ENCODE measurements around the gene ABHD11.
"Not testable (repeated sequence)": the region's sequence is repeated elsewhere in the genome, so short reads cannot be mapped to it uniquely, and the experiment has no call there.

ABHD11 gene

DNA sequence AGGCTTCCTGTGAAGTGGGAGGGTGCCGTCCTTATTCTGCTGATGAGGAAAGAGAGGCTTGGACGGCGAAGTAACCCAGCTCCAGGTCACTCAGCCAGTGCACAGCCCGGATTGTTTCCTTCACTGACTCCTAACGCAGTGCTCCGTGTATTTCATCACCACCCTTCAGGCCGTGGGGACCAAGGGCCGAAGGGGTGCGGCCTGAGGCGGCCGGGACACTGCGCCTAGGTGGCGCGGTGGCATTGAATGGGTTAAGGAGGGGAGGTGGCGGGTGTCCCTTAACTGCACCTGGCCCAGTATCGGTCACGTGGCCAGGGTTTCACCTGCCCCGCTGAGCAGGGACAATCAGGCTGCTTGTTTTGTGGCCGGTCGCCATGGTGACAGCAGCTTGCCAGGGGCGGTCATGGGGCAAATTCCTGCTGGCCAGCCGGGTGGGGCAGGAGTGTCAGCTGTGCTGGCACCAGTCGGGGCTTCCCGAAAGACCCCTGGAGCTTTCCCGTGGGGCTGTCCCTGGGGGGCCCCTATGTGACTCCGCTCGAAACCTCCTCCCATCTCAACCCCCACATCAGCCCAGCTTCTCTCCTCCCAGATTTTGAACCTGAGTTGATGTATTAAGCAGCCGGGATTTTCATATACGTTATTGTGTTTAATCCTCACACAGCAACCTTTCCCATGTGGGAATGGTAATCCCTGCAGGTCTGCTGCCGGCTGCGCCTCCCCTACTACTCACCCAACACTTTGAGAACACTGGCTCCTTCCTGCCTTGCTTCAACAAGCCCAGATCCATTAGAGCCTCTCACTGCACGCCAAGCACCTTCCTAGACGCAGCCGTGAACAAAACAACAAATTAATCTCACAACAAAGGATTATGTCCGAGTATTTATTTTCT, 4.4 kb upstream of the ABHD11 start:
- peak; percentile 95 for DNase-seq

DNA sequence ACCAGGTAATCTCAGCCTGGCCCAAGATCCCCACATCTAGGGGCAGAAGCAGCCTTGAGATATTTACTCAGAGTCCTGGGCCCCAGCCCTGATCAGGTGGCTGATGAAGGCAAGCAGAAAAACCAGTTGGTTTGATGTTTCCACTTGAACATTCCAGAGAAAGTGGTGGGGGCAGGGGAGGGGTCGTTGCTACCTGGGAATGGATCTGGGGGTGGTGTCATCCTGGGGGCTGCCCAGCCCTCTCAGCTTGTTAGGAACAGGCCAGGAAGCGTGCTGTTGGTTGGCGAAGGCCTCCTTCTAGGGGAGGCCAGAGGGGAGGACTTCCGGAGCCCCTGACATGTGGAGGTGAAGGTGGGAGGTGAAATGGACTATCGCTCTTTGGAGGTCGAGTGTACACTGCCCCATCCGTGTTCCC, 3.7 kb upstream of the ABHD11 start:
- DNase-seq: peak; percentile 75

DNA sequence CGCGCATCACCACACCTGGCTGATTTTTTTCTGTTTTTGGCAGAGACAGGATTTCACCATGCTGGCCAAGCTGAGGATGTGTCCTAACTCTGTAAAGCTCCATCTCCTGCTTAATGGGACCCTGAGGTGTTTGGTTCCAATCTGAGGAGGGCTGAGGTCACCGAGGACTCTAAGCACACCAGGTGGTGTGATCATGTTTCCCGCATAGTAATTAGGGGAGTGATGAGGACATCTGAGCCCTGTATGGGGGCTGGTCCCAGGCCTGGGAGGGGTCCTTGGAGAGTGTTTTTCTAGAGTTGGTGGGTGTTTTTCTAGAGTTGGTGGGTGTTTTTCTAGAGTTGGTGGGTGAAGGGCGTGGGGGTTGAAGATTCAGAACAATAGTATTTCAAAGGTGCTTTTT, 3.0 kb upstream of the ABHD11 start:
- DNase-seq: peak; percentile 83

DNA sequence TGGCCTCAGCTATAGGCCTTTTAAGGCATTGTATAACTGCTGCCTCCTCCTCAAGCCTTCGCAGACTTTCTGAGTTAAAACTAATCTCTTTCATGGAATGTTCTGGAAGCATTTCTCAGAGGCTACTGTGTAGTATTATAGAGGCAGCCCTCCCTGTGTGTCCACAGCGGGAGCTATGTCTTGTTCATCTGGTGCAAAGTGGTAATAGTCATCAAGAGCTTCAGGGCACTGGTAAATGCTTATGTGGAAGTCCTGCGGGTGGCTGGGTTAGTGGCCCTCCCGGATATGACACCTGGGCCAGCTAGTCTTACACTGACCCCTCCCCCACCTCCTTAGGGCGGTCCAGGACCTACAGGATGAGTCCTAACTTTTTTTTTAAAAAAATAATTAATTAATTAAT, 2.2 kb upstream of the ABHD11 start:
- peak; percentile 26 for DNase-seq

DNA sequence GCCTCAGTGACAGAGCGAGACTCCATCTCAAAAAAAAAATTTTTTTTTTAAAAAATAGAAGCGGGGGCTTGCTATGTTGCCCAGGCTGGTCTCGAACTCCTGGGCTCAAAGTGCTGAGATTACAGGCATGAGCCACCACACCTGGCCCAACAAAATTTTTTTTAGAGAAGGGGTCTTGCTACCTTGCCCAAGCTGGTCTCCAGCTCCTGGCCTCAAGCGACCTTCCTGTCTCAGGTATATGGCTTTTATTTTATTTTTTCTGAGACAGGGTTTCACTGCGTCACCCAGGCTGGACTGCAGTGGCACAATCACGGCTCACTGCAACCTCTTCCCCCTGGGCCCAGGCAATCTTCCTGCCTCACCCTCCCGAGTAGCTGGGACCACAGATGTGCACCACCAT, 1.6 kb upstream of the ABHD11 start:
- no peak for DNase-seq

DNA sequence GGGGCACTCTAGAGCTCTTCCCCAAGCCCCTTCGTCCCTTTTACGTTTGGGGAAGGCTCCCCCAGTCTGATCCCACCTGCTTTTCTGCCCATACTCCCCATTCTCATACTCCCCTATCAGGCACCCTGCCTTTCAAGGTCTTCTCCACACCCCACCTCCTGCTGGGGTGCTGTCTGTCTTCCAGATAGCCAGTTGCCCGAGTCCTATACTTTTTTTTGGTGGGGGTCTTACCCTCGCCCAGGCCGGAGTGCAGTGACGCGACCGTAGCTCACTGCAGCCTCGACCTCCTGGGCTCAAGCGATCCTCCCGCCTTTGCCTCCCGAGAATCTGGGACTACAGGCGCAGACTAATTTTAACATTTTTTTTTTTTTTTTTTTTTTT, 775 bp upstream of the ABHD11 start:
- no peak for DNase-seq

DNA sequence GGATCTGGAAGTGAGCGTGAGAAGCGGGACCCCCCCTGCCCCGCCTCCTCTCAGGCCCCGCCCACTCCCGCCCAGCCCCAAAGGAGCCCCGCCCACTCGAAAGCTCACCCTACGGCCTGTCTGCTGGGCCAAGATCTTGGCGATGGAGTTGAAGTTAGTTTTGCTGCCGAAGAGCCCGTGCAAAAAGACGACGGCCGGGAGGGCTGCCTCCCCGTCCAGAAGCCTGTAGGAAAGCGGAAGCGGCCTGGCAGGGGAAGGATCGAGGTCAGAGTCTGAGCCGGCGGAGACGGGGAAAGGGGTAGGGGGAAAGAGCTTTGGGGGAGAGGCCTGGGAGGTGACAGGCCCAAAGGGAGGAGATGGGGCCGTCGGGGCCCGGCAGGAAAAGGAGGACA, 386 bp downstream of the ABHD11 start:
- DNase-seq: no peak

DNA sequence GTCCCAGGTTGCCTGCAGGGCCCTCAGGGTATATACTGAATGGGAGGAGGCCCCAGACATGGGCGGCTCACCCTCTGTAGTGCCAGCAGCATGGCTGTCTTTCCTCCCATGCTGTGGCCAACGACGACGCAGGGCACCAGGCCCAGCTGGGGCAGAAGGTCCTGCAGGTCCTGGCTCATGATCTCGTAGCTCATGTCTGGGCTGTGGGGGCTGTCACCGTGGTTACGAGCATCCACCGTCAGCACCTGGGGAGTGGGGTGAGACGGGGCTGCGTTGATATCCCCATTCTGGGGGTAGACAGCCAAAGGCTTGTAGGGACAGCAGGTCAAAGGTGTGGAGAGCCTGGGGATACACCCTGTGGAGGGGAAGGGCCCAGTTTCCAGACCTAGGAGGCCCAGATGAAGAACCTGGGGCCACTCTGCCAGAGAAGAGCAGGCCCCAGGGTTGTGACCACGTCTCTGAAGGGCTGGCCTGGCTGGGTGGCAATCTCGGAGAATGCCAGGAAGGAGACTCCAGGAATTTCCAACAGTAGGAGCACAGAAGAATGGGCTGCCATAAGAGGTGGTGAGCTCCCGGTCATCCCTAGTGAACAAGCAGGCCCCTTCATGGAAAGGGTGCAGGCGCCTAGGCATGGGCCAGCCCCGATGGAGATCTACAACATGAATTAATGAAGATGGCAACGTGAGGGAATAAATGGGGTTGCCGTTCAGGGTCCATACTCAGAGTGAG, 947 bp downstream of the ABHD11 start:
- DNase-seq: no peak

DNA sequence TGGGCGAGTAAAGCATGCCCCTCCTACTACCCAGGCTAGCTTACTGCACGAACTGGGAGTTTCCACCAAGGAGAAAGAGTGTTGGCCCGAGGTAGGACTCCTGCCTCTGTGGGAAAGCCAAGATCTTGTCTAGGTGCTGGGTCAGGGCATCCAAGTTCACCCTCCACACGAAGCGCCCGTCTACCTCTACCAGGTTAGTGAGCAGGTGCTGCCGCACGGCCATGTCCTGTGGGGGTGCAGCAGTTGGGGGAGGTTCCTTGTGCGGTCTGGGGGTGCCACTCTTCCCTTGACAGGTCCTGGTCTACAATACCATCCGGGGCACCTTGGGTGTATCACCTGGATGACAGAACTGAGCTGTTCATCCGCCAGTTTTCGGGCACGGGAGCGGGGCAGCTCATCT, 1.7 kb downstream of the ABHD11 start:
- no peak for DNase-seq

DNA sequence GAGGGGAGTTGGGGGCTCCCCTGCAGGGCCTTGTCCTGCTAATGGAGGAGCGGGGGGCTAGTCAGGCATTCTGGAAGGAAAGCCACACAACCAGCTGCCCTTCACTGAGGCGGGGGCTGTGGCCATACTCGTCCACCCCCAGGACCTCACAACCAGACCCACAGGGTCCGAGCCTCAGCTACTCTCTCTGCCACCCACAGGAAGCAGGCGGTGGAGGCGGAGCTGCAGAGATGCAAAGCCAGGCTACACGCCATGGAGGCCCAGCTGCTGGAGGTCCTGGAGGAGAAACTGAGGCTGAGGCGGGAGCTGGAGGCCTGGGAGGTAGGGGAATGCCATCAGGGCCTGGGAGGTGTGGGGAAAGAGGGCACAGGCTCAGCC, 3.1 kb downstream of the ABHD11 start:
- DNase-seq: no peak

DNA sequence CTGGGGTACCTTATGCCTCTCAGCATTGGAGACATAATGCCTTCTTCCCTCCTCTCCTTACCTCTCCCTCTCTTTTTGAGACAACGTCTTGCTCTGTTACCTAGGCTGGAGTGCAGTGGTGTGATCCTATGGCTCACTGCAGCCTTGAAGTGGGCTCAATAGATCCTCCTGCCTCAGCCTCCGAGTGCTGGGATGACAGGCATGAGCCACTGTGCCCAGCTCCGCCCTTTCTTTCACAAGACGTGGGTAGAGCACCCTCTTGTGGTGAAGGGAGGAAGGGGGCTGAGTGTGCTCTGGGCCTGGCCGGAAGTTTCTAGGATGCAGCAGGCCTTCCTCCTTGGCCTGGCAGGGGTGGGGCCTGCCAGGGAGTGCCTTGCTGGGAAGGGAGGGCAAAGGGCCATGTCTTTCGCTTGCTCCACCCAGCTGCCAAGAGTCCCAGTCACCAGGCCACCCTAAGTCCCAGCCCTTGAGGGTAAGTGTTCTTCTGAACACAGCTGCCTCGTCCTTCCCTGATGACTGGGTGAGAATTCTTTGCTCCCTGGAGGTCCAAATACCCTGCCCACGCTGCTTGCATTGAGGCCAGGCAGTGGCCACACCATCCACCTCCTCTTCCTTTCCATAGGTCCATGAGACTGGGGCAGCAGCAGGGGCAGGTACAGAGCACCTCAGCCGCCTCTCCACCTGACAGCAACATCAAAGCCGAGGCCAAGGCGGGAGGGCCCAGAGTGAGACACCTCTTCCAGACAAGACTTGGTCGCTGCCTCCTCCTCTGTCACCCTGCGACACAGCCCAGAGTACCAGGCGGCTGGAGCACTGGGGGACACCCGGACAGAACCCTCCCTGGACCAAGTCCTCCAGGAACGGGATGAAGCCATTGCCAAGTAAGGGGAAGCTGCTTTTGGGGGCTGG, 3.7 kb downstream of the ABHD11 start:
- peak; percentile 50 for DNase-seq

DNA sequence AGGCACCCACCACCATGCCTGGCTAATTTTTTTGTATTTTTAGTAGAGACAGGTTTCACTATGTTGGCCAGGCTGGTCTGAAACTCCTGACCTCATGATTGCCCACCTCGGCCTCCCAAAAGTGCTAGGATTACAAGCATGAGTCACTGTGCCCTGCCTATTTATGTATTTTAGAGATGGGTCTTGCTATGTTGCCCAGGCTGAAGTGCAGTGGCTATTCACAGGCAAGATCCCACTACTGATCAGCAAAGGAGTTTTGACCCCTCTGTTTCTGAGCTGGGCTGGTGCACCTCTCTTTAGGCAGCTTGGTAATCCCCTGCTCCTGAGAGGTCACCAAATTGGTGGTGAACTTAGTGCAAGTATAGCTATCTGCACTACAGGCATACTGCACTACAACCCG, 6.2 kb downstream of the ABHD11 start:
- DNase-seq: no peak

DNA sequence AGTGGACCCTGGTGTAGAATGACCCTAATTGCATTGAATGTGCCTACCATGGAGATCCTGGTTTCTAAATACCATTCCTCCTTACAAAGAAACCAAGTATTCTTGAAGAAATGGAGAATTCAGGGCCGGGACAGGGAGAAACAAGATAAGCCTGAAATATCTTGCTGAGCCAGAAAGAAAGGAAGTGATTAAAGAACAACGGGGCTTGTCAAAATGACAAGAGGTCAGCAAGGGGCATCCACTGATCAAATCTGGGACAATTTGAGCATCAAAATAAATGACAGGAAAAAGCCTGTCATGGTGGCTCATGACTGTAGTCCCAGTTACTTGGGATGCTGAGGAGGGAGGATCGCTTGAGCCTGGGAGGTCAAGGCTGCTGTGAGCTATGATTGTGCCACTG, 8.1 kb downstream of the ABHD11 start:
- DNase-seq: no peak

DNA sequence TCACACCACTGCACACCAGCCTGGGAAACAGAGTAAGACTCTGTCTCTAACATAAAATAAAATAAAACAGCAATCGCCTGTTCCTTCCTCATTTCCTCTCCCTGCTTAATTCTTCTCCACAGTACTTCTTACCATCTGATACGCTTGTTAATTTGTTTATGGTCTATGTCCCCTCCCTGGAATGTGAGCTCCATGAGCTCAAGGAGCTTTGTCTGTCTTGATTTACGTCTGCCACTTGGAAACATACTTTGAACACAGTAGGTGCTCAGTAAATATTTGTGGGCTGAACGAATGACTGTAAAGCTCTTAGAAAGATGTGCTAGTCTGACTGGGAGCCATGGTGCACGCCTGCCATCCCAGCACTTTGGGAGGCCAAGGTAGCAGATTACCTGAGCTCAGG, 10.1 kb downstream of the ABHD11 start:
- DNase-seq: no peak

DNA sequence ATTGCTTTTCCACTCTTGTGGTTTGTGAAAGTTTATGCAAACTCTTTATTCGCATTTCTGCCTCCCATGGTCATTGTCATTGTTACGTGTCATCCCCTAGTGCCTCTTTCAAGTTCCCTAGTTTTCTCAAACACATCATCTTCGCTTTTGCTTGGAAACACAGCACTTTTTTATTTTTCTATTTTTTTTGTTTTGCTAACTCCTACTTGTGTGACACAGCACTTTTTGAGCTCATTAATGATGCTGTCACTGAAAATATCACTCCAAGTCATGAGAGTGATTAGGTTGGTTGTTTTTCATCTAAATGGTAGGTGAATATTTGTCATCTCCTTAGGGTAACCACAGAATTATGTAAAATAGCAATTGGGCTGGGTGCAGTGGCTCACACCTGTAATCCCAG, 10.7 kb downstream of the ABHD11 start:
- DNase-seq: no peak

DNA sequence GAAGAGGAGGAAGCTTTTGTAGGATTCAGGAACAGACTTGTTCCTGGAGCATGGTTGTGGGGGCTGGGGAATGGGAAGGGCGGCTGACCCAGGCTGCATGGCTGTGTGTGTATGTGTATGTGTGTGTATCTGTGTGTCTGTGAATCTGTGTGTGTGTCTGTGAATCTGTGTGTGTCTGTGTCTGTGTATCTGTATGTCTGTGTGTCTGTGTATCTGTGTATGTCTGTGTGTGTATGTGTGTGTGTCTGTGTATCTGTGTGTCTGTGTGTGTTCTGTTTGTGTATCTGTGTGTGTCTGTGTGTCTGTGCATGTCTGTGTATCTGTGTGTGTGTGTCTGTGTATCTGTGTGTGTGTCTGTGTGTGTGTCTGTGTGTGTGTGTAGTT, 12.5 kb downstream of the ABHD11 start:
- DNase-seq: no peak

DNA sequence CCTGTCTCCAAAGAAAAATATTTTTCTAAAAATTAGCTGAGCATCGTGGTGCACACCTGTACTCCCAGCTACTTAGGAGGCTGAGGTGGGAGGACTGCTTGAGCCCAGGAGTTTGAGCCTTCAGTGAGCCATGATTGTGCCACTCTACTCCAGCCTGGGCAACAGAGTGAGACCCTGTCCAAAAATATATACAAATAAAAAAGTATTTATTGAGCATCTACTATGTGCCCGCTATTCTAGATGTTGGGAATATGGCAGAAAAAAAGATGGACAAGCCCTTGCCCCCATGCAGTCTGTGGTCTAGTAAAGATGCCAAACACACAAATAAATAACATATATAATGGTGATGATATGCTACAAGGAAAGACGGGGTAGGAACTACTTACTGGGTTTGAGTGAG, 14.8 kb downstream of the ABHD11 start:
- no peak for DNase-seq

DNA sequence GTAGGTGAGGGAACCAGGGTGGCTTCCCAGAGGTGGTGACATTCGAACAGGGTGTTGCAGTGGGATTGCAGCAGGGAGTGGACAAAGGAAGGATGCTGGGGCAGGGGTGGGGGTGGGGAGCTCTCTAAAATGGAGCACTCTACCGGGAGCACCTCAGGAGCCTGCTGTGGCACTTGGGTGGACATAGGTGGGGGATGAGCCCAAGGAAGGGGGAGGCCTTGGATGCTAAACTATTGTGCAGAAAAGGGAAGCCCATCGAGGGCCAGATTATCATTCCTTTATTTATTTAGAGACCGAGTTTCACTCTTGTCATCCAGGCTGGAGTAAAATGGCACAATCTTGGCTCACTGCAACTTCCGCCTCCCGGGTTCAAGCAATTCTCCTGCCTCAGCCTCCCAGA, 15.8 kb downstream of the ABHD11 start:
- DNase-seq: no peak

DNA sequence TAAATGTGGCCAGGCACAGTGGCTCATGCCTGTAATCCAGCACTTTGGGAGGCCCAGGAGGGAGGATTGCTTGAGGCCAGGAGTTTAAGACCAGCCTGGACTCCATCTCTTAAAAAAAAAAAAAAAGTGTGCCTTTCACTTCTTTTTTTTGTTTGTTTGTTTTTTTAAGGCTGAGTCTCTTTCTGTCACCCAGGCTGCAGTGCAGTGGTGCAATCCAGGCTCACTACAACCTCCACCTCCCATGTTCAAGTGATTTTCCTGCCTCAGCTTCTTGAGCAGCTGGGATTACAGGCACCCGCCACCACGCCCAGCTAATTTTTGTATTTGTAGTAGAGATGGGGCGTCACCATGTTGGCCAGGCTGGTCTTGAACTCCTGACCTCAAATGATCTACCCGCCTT, 16.4 kb downstream of the ABHD11 start:
- not testable (repeated sequence) for DNase-seq

DNA sequence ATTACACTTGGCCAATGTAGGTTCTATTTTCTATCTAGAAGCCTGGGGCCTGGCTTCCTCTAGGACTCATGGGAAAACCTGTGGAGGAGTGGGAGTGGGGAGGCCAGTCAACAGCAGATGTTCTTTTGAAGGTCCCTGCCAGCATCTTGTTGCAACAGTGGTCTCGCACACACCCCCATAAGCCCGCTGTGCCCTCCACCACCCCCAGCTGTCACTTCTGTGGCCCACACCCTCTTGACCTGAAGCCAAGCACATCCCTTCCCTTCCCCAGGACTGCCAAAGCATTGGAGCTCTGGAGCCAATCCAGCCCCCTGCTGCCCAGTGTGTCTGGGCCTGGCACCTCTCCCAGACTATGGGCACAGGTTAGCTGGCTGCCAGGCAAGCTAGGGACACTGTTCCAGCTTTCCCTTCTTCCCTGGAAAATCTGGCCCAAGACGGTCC, 17.2 kb downstream of the ABHD11 start:
- DNase-seq: peak; percentile 81

DNA sequence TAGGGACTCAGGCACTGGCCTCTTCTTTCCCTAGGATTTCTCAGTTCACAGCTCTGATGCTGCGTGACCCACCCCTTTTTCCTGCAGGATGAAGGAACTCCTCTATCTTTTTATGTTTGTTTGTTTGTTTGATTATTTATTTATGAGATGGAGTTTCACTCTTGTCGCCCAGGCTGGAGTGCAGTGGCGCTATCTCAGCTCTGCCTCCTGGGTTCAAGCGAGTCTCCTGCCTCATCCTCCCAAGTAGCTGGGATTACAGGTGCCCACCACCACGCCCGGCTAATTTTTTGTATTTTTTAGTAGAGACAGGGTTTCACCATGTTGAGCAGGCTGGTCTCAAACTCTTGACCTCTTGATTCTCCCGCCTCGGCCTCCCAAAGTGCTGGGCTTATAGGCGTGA, 18.2 kb downstream of the ABHD11 start:
- not testable (repeated sequence) for DNase-seq

DNA sequence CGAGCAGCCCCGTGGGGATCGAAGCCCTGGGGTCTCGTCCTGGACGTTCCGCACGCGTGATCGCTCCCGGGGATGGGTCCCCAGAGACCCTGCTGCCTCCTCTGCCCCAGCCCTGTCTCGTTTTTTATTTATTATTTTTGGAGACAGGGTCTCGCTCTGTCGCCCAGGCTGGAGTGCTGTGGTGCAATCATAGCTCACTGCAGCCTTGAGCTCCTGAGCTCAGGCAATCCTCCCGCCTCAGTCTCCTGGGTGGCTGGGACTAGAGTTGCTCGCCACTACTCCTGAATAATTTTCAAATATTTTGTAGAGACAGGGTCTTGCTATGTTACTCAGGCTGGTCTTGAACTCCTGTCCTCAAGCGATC, 18.8 kb downstream of the ABHD11 start:
- no peak for DNase-seq

Data from DMS79 treated with DMSO at 0.1 percent for 48 hours (cell line).